ENCODE results near the gene ZNF227. TPM values are rescaled to one million over a fixed set of nuclear protein-coding genes. Genes with fewer than 3 reads are reported as not detected.
"Not testable (repeated sequence)": the region's sequence is repeated elsewhere in the genome, so short reads cannot be mapped to it uniquely, and the experiment has no call there.

Gene ZNF227
- total RNA-seq, 1 experiment from 2014 or later, result 8.7 TPM

GRCh38 chr19:44220761-44221160 is 8.4 kb downstream of the ZNF227 start:
- POLR2A ChIA-PET (ENCODE audit: unreplicated experiment); H2AFZ ChIP-seq (ENCODE audit: low read length); H3K9me2 ChIP-seq (replicated peaks; ENCODE audit: low read length); H3K27ac ChIP-seq (ENCODE audit: low read length); H3K9me3 ChIP-seq (ENCODE audit: low read length); intact Hi-C loops (cut with micrococcal nuclease); H3F3A ChIP-seq (ENCODE audit: low read length, unreplicated experiment); DNase-seq; H3K4me3 ChIP-seq (ENCODE audit: low read length); BruUV-seq (replicated peaks); H3K9ac ChIP-seq (ENCODE audit: low read length); H3K4me1 ChIP-seq (ENCODE audit: insufficient read depth, low read length); H3K36me3 ChIP-seq (ENCODE audit: low read depth, low read length); ATAC-seq; H3K27me3 ChIP-seq (ENCODE audit: low read length); H4K20me1 ChIP-seq (ENCODE audit: low read length); CTCF ChIA-PET; H3K79me2 ChIP-seq (ENCODE audit: low read length); H3K4me2 ChIP-seq (ENCODE audit: low read length): not testable (repeated sequence)

- H3F3A ChIP-seq (ENCODE audit: low read length, unreplicated experiment); H3K9ac ChIP-seq (ENCODE audit: low read length); H3K36me3 ChIP-seq (ENCODE audit: low read depth, low read length); H4K20me1 ChIP-seq (ENCODE audit: low read length); DNase-seq; intact Hi-C loops (cut with micrococcal nuclease); H3K9me3 ChIP-seq (ENCODE audit: low read length); H3K4me2 ChIP-seq (ENCODE audit: low read length); H3K27me3 ChIP-seq (ENCODE audit: low read length); ATAC-seq; H2AFZ ChIP-seq (ENCODE audit: low read length); CTCF ChIA-PET; H3K9me2 ChIP-seq (replicated peaks; ENCODE audit: low read length); H3K4me3 ChIP-seq (ENCODE audit: low read length); H3K79me2 ChIP-seq (ENCODE audit: low read length); BruUV-seq (replicated peaks); H3K27ac ChIP-seq (ENCODE audit: low read length); H3K4me1 ChIP-seq (ENCODE audit: insufficient read depth, low read length); POLR2A ChIA-PET (ENCODE audit: unreplicated experiment): not testable (repeated sequence)
Measured at GRCh38 chr19:44221291-44221690, 9.0 kb downstream of the ZNF227 start.

- H3K9me2 ChIP-seq (replicated peaks; ENCODE audit: low read length), result no peaks in the 10 kb centered on the region
- POLR2A ChIA-PET (ENCODE audit: unreplicated experiment), result no interaction called here
- H3K27me3 ChIP-seq (ENCODE audit: low read length), result no peaks in the 10 kb centered on the region
- no peaks in the 10 kb centered on the region for H3F3A ChIP-seq (ENCODE audit: low read length, unreplicated experiment)
- H3K9ac ChIP-seq (ENCODE audit: low read length), result no peak overlapping the region
- no peak overlapping the region for H3K4me3 ChIP-seq (ENCODE audit: low read length)
- BruUV-seq (replicated peaks), result no TSS peak
- no peak for TF ChIP-seq CTCF (conservative IDR thresholded peaks at IDR 0.05; ENCODE audit: low read depth, low read length)
- no peak for TF ChIP-seq EZH2 (IDR thresholded peaks at IDR 0.05; ENCODE audit: low read length, unreplicated experiment)
- ATAC-seq, result no peak
- no peak overlapping the region for H2AFZ ChIP-seq (ENCODE audit: low read length)
- DNase-seq, result no peak
- H3K79me2 ChIP-seq (ENCODE audit: low read length), result no peaks in the 10 kb centered on the region
- intact Hi-C loops (cut with micrococcal nuclease), result no loop called here
- H3K4me1 ChIP-seq (ENCODE audit: insufficient read depth, low read length), result no peaks in the 10 kb centered on the region
- CTCF ChIA-PET, result no interaction called here
- H4K20me1 ChIP-seq (ENCODE audit: low read length), result no peaks in the 10 kb centered on the region
- H3K4me2 ChIP-seq (ENCODE audit: low read length), result no peak overlapping the region
- H3K36me3 ChIP-seq (ENCODE audit: low read depth, low read length), result peaks cover 23% of the 10 kb centered on the region
- H3K27ac ChIP-seq (ENCODE audit: low read length), result no peak overlapping the region
- no peaks in the 10 kb centered on the region for H3K9me3 ChIP-seq (ENCODE audit: low read length)
Measured at GRCh38 chr19:44228318-44228717, 16.0 kb downstream of the ZNF227 start.

- H4K20me1 ChIP-seq (ENCODE audit: low read length), result no peaks in the 10 kb centered on the region
- POLR2A ChIA-PET (ENCODE audit: unreplicated experiment), result no interaction called here
- ATAC-seq (no peak), DNase-seq (no peak)
- peaks cover 50% of the 10 kb centered on the region for H3K36me3 ChIP-seq (ENCODE audit: low read depth, low read length)
- intact Hi-C loops (cut with micrococcal nuclease), result no loop called here
- no TSS peak for BruUV-seq (replicated peaks)
- no peak overlapping the region for H3K27ac ChIP-seq (ENCODE audit: low read length)
- H3F3A ChIP-seq (ENCODE audit: low read length, unreplicated experiment), result no peaks in the 10 kb centered on the region
- H3K9me3 ChIP-seq (ENCODE audit: low read length), result no peaks in the 10 kb centered on the region
- H2AFZ ChIP-seq (ENCODE audit: low read length), result no peak overlapping the region
- H3K79me2 ChIP-seq (ENCODE audit: low read length), result no peaks in the 10 kb centered on the region
- H3K27me3 ChIP-seq (ENCODE audit: low read length), result no peaks in the 10 kb centered on the region
- no peak overlapping the region for H3K9ac ChIP-seq (ENCODE audit: low read length)
- no peak overlapping the region for H3K4me2 ChIP-seq (ENCODE audit: low read length)
- H3K9me2 ChIP-seq (replicated peaks; ENCODE audit: low read length), result no peaks in the 10 kb centered on the region
- TF ChIP-seq CTCF (conservative IDR thresholded peaks at IDR 0.05; ENCODE audit: low read depth, low read length) (no peak), EZH2 (IDR thresholded peaks at IDR 0.05; ENCODE audit: low read length, unreplicated experiment) (no peak), EZH2phosphoT487 (IDR thresholded peaks at IDR 0.05; ENCODE audit: borderline replicate concordance, low read length) (no peak)
- no peaks in the 10 kb centered on the region for H3K4me1 ChIP-seq (ENCODE audit: insufficient read depth, low read length)
- H3K4me3 ChIP-seq (ENCODE audit: low read length), result no peak overlapping the region
- CTCF ChIA-PET, result no interaction called here
Measured at GRCh38 chr19:44232867-44233266, 20.5 kb downstream of the ZNF227 start.

Data from PC-3 (cell line).